Measurements from ENCODE around the gene FRMD4B.

- TF ChIP-seq, protein P1, sequence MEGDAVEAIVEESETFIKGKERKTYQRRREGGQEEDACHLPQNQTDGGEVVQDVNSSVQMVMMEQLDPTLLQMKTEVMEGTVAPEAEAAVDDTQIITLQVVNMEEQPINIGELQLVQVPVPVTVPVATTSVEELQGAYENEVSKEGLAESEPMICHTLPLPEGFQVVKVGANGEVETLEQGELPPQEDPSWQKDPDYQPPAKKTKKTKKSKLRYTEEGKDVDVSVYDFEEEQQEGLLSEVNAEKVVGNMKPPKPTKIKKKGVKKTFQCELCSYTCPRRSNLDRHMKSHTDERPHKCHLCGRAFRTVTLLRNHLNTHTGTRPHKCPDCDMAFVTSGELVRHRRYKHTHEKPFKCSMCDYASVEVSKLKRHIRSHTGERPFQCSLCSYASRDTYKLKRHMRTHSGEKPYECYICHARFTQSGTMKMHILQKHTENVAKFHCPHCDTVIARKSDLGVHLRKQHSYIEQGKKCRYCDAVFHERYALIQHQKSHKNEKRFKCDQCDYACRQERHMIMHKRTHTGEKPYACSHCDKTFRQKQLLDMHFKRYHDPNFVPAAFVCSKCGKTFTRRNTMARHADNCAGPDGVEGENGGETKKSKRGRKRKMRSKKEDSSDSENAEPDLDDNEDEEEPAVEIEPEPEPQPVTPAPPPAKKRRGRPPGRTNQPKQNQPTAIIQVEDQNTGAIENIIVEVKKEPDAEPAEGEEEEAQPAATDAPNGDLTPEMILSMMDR (IDR thresholded peaks at IDR 0.05) = no peak
- TF ChIP-seq POLR2A (IDR thresholded peaks at IDR 0.05) = no peak
Measured at GRCh38 chr3:69323941-69324340, 61.9 kb downstream of the FRMD4B start.

All from lower leg skin (tissue), 3 donors.